ENCODE results near the gene TBC1D22B. TPM values are rescaled to one million over a fixed set of nuclear protein-coding genes. Genes with fewer than 3 reads are reported as not detected.

TBC1D22B gene
- total RNA-seq, 1 experiment from 2014 or later, result 12.9 TPM

DNA sequence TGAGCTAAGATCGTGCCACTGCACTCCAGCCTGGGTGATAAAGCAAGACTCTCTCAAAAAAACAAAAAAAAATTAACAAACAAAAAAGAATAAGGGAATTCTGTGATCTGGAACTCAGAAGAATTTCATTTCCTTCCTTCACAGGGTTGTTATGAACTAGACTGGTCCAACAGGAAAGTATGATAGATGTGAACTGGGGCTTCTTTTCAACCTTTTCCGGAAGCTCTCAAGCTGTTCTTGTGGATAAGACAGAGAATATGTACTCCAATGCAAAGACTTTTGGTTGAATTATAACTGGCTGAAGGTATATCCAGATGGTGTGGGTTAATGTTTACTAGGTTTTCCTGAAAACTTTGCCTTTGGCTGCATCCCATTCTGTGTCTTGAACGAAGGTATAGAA, 101.5 kb downstream of the TBC1D22B start:
- H3K4ac ChIP-seq (ENCODE audit: low read depth, low read length), result no peak overlapping the region
- TF ChIP-seq CTCF (conservative IDR thresholded peaks at IDR 0.05), result no peak
- H3K27ac ChIP-seq (ENCODE audit: insufficient read length, low read depth, low read length), result no peak overlapping the region
- no peak overlapping the region for H3K4me2 ChIP-seq (ENCODE audit: insufficient read depth, insufficient read length, low read length)
- no peak overlapping the region for H3K27ac Mint-ChIP-seq
- peaks cover 4% of the 10 kb centered on the region; the same call in 1 of the 2 replicates for H3K4me1 ChIP-seq (ENCODE audit: insufficient read depth, low read length)
- no peaks in the 10 kb centered on the region for H3K27me3 Mint-ChIP-seq (ENCODE audit: low read depth)
- peaks cover 12% of the 10 kb centered on the region; the same call in 1 of the 2 replicates for H3K79me2 ChIP-seq (ENCODE audit: insufficient read depth, low read length)
- H3K9me3 ChIP-seq (ENCODE audit: control insufficient read depth, low read depth, low read length), result no peaks in the 10 kb centered on the region
- DNase-seq, result no peak
- H3T11ph ChIP-seq (ENCODE audit: low read length), result no peak overlapping the region
- H3K9ac ChIP-seq (ENCODE audit: extremely low read depth, insufficient read length, low read length), result no peak overlapping the region
- no peak overlapping the region for H2BK20ac ChIP-seq (ENCODE audit: low read depth, low read length, poor library complexity, severe bottlenecking)
- no peak overlapping the region for H3K23ac ChIP-seq (ENCODE audit: insufficient read length, low read depth, low read length)
- H3K4me1 Mint-ChIP-seq, result peaks cover 23 to 25% of the 10 kb centered on the region in 2 experiments
- H3K9me3 Mint-ChIP-seq, result no peaks in the 10 kb centered on the region
- no peak overlapping the region for H3K18ac ChIP-seq (ENCODE audit: insufficient read length, low read depth, low read length)
- H3K27me3 ChIP-seq (ENCODE audit: insufficient read depth, low read length), result no peaks in the 10 kb centered on the region
- no peak overlapping the region for H4K5ac ChIP-seq (ENCODE audit: insufficient read length, low read depth, low read length)
- no peak overlapping the region for H3K14ac ChIP-seq (ENCODE audit: insufficient read depth, low read length)
- H4K8ac ChIP-seq (replicated peaks; ENCODE audit: insufficient read length, low read depth, low read length), result no peak overlapping the region
- H3K79me1 ChIP-seq (ENCODE audit: insufficient read depth, low read depth, low read length, poor library complexity, severe bottlenecking), result no peaks in the 10 kb centered on the region
- H2BK120ac ChIP-seq (ENCODE audit: low read depth, low read length, poor library complexity, severe bottlenecking), result no peak overlapping the region
- peaks cover 8% of the 10 kb centered on the region for H3K23me2 ChIP-seq (ENCODE audit: insufficient read length, low read depth, low read length, poor library complexity, severe bottlenecking)
- no peak overlapping the region for H3K4me3 Mint-ChIP-seq
- H2BK15ac ChIP-seq (ENCODE audit: low read depth, low read length), result no peak overlapping the region
- H4K91ac ChIP-seq (ENCODE audit: insufficient read length, low read depth, low read length), result no peak overlapping the region
- no CpG with 5 or more reads among the region's 3 CpGs for WGBS (ENCODE audit: extremely low coverage, insufficient read length, low lambda C conversion rate)
- no peak overlapping the region for H2AK5ac ChIP-seq (ENCODE audit: insufficient read length, low read length)
- H3K36me3 Mint-ChIP-seq (ENCODE audit: insufficient read depth in 1 of 3, low read depth in 3 of 3), result peaks cover 5 to 16% (median 15%) of the 10 kb centered on the region in 3 experiments; a peak in 6 of 7 replicates
- H2AFZ ChIP-seq (ENCODE audit: low read length), result no peak overlapping the region
- H2BK12ac ChIP-seq (ENCODE audit: insufficient read length, low read depth, low read length), result no peak overlapping the region
- H2BK5ac ChIP-seq (ENCODE audit: insufficient read length, low read length), result no peak overlapping the region
- no peak overlapping the region for H3K56ac ChIP-seq (ENCODE audit: insufficient read length, low read depth, low read length)
- H4K20me1 ChIP-seq (ENCODE audit: control insufficient read depth, insufficient read depth, insufficient read length), result no peaks in the 10 kb centered on the region
